Keratinocyte (primary cell): Measurements from ENCODE around the gene HOMEZ. TPM values are rescaled to one million over a fixed set of nuclear protein-coding genes. Genes with fewer than 3 reads are reported as not detected.
"Not testable (repeated sequence)": the region's sequence is repeated elsewhere in the genome, so short reads cannot be mapped to it uniquely, and the experiment has no call there.

Experiments
- DNase-seq: peaks from one replicate; pipeline ENCODE4 v3.0.0-alpha.2; 2011; ENCODE audit warnings: low read depth, missing footprints, low spot score
- FAIRE-seq: peaks from 2 replicates; lab custom pipeline; 2011; peaks lifted over from hg19 to GRCh38; lab: Jason Lieb, UNC
- H2AFZ ChIP-seq: 2 replicates; pipeline ENCODE4 v1.6.0; 2012; ENCODE audit warnings: low read length, control low read depth, inconsistent platforms; ENCODE audit not compliant: control insufficient read depth
- H3K27ac ChIP-seq: 2 replicates; pipeline ENCODE4 v1.5.1; 2011; ENCODE audit warnings: low read length; ENCODE audit not compliant: control insufficient read depth, insufficient read depth
- H3K27me3 ChIP-seq: 3 replicates; pipeline ENCODE4 v1.6.0; 2011; ENCODE audit warnings: low read length; ENCODE audit not compliant: control insufficient read depth, insufficient read depth; ENCODE audit errors: extremely low read depth
- H3K36me3 ChIP-seq, 2 experiments: 2 replicates in 1 of 2; 3 replicates in 1 of 2; pipeline ENCODE4 v1.5.1; 2011; ENCODE audit warnings: low read length in 2 of 2, mild to moderate bottlenecking in 1 of 2; ENCODE audit not compliant: control insufficient read depth in 2 of 2, insufficient read depth in 2 of 2; ENCODE audit errors: extremely low read depth in 1 of 2
- H3K4me1 ChIP-seq: 3 replicates; pipeline ENCODE4 v1.5.1; 2011; ENCODE audit warnings: low read length; ENCODE audit not compliant: control insufficient read depth, insufficient read depth; ENCODE audit errors: extremely low read depth
- H3K4me2 ChIP-seq: 3 replicates; pipeline ENCODE4 v1.6.0; 2011; ENCODE audit warnings: low read depth, low read length; ENCODE audit not compliant: control insufficient read depth, insufficient read depth; ENCODE audit errors: extremely low read depth
- H3K4me3 ChIP-seq, 3 experiments: fragments of 200-600 bp in 1 of 3; sonication (generic) in 1 of 3; 2 replicates in 2 of 3; 3 replicates in 1 of 3; pipeline ENCODE4 v1.5.1; 2011 to 2016; ENCODE audit warnings: low read length in 3 of 3, mild to moderate bottlenecking in 3 of 3, control low read depth in 2 of 3, inconsistent platforms in 1 of 3, low read depth in 1 of 3, mixed read lengths in 1 of 3, mixed run types in 1 of 3, moderate library complexity in 1 of 3; ENCODE audit not compliant: control insufficient read depth in 2 of 3, insufficient read depth in 2 of 3; ENCODE audit errors: extremely low read depth in 1 of 3
- H3K79me2 ChIP-seq: 2 replicates; pipeline ENCODE4 v1.6.0; 2012; ENCODE audit warnings: low read length; ENCODE audit not compliant: control insufficient read depth, insufficient read depth
- H3K9ac ChIP-seq: 3 replicates; pipeline ENCODE4 v1.6.0; 2011; ENCODE audit warnings: low read length; ENCODE audit not compliant: control insufficient read depth, insufficient read depth; ENCODE audit errors: extremely low read depth
- H3K9me1 ChIP-seq: 3 replicates; pipeline ENCODE4 v1.6.0; 2011; ENCODE audit warnings: low read length; ENCODE audit not compliant: control insufficient read depth, insufficient read depth; ENCODE audit errors: extremely low read depth
- H3K9me3 ChIP-seq: 2 replicates; pipeline ENCODE4 v1.5.1; 2012; ENCODE audit warnings: low read depth, low read length; ENCODE audit not compliant: control insufficient read depth
- H4K20me1 ChIP-seq: 3 replicates; pipeline ENCODE4 v1.6.0; 2011; ENCODE audit warnings: low read length; ENCODE audit not compliant: control insufficient read depth, insufficient read depth; ENCODE audit errors: extremely low read depth
- EZH2 ChIP-seq: IDR thresholded peaks from one replicate; pipeline ENCODE4 v1.6.1; 2012; ENCODE audit warnings: inconsistent platforms, mild to moderate bottlenecking, low read length, moderate library complexity
- dilution Hi-C: fragments of 300-500 bp; cut with MboI; formaldehyde crosslinking; loops from one replicate; pipeline ENCODE4 v1.7.0; 2020; ENCODE audit warnings: low sequenced_read_pairs; ENCODE audit not compliant: extremely low pct_ligation_motif_present
- polyA plus RNA-seq, 5 experiments: library from polyadenylated mRNA; depleted of rRNA in 3 of 5; stranded (reverse) in 3 of 5; stranded (forward) in 1 of 5; unstranded in 1 of 5; fragments of >200 nt; gene quantifications; 1 replicate in 1 of 5; 2 replicates in 3 of 5; 3 replicates in 1 of 5; pipeline versions ENCODE4 v1.2.1 to v1.2.3, GENCODE V29; 2011 to 2012; ENCODE audit warnings: missing spikeins in 2 of 5, low read depth in 1 of 5, low replicate concordance in 1 of 5
- TF ChIP-seq, protein P1 (sequence below), 3 experiments: IDR thresholded peaks in 1 of 3; conservative IDR thresholded peaks in 1 of 3; optimal IDR thresholded peaks in 1 of 3; 2 replicates in 2 of 3; 3 replicates in 1 of 3; pipeline versions ENCODE3 to v1.5.1; 2011; ENCODE audit warnings: low read length in 3 of 3, mild to moderate bottlenecking in 3 of 3, moderate library complexity in 2 of 3, control low read depth in 1 of 3, inconsistent platforms in 1 of 3; ENCODE audit not compliant: insufficient read depth in 2 of 3; ENCODE audit errors: extremely low read depth in 1 of 3

The HOMEZ gene
- polyA plus RNA-seq, 1 donor (not counting 4 experiments of a cell fraction or from before 2014, with no cell fraction given): 31.9 TPM

DNA sequence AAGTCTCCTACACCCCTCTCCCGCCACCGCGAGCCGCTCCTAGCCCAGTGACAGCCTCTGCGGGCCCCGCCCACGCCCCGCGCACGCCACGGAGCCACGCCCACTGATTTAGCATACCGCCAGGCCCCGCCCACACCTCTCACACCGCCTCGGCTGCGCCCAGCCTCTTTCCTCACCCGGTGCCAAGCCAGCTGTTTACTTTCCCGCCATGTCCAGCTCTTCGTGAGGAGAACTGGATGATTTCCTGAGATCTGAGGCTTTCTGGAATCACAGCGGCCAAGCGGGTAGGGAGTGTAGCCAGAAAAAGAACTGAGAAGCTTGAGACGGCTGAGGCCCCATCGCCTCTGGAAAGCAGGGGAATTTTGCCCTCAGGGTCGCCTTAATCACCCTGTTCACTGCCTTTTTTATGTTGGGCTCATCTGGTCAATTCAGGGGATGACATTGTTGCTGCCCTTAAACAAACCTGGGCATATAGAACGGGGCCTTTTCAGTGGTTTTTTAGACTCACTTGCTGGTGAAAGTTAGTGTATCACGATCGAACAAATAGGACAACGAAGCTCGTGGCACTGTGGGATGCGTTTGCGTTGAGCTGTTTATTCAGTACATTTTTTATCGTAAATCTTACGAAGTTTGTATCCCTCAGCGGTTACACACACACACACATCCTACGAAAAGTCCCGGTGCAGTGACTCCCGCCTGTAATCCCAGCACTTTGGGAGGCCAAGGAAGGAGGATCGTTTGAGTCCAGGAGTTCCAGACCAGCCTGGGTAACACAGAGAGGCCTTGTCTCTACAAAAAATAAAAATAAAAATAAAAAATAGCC, 47.9 kb downstream of the HOMEZ start, which contains the start of gene RNF212B:
Gene RNF212B, plus strand, starts transcription at position 165 of the 823 bp plus-strand sequence. CDS start 2,410 bp downstream, outside the sequence.
- Histone ChIP-seq H3K27ac (no peak within 1 kb of the TSS), H3K9ac (no peak within 1 kb of the TSS), H3K4me1 (peaks cover 6% of the 10 kb centered on the region), H3K4me2 (peak within 1 kb of the TSS; percentile 85), H3K27me3 (no peaks in the 10 kb centered on the region), H3K79me2 (no peaks in the 10 kb centered on the region), H3K9me1 (no peaks in the 10 kb centered on the region), H3K4me3 (peak within 1 kb of the TSS in 2 of 3 experiments; percentile 52 to 53), H2AFZ (peak within 1 kb of the TSS; percentile 83), H4K20me1 (no peaks in the 10 kb centered on the region), H3K9me3 (no peaks in the 10 kb centered on the region), H3K36me3 (no peaks in the 10 kb centered on the region)
- FAIRE-seq (peak; percentile 26), DNase-seq (no peak)
- dilution Hi-C loops: no loop called here
- TF ChIP-seq, protein P1, sequence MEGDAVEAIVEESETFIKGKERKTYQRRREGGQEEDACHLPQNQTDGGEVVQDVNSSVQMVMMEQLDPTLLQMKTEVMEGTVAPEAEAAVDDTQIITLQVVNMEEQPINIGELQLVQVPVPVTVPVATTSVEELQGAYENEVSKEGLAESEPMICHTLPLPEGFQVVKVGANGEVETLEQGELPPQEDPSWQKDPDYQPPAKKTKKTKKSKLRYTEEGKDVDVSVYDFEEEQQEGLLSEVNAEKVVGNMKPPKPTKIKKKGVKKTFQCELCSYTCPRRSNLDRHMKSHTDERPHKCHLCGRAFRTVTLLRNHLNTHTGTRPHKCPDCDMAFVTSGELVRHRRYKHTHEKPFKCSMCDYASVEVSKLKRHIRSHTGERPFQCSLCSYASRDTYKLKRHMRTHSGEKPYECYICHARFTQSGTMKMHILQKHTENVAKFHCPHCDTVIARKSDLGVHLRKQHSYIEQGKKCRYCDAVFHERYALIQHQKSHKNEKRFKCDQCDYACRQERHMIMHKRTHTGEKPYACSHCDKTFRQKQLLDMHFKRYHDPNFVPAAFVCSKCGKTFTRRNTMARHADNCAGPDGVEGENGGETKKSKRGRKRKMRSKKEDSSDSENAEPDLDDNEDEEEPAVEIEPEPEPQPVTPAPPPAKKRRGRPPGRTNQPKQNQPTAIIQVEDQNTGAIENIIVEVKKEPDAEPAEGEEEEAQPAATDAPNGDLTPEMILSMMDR (optimal IDR thresholded peaks at IDR 0.05 in 1 of 3, IDR thresholded peaks at IDR 0.05 in 1 of 3, conservative IDR thresholded peaks at IDR 0.05 in 1 of 3; ENCODE audit: extremely low read depth in 1 of 3, insufficient read depth in 2 of 3, low read length in 3 of 3): no peak
- TF ChIP-seq EZH2: no peak

DNA sequence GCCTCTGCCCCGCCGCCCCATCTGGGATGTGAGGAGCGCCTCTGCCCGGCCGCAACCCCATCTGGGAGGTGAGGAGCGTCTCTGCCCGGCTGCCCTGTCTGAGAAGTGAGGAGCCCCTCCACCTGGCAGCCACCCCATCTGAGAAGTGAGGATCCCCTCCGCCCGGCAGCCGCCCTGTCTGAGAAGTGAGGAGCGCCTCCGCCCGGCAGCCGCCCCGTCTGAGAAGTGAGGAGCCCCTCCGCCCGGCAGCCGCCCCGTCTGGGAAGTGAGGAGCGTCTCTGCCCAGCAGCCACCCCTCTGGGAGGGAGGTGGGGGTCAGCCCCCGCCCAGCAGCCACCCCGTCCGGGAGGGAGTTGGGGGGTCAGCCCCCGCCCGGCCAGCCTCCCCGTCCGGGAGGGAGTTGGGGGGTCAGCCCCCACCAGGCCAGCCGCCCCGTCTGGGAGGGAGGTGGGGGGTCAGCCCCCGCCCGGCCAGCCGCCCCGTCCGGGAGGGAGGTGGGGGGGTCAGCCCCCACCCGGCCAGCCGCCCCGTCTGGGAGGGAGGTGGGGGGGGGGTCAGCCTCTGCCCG, 53.6 kb downstream of the HOMEZ start:
- H4K20me1 ChIP-seq, H3K9ac ChIP-seq, H3K9me1 ChIP-seq, H2AFZ ChIP-seq, H3K4me1 ChIP-seq, H3K4me3 ChIP-seq, H3K27me3 ChIP-seq, dilution Hi-C loops, H3K4me2 ChIP-seq, DNase-seq, FAIRE-seq, H3K9me3 ChIP-seq, H3K79me2 ChIP-seq, H3K36me3 ChIP-seq, H3K27ac ChIP-seq: not testable (repeated sequence)
